ENCODE results near the gene IRF3.

IRF3 gene

DNA sequence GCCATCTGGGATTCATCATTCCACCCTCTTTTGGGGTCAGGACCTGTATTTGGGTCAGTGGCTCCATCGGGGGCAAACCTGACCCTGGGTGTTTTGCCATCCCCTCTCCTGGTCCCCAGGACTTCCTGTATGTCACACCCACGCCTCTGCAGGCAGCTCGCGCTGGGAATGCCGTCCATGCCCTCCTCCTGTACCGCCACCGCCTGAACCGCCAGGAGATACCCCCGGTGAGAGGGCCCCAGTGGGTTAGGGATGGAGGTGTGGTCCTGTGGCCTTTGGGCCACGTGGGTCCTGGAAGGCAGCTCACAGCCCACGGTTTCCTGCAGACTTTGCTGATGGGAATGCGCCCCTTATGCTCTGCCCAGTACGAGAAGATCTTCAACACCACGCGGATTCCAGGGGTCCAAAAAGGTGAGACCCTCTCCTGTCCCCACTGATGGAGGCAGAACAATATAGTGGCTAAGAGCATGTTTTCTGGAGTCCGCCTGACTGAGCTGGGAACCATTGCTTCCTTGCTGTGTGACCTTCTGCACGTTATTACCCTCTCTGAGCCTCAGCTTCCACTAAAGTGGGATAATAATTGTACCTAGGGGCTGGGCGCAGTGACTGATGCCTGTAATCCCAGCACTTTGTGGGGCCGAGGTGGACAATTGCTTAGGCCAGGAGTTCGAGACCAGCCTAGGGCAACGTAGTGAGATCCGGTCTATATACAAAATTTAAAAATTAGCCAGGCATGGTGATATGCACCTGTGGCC, 39.4 kb upstream of the IRF3 start:
- Histone ChIP-seq H3K27me3 (ENCODE audit: insufficient read depth, low read length, poor library complexity) (no peaks in the 10 kb centered on the region), H3K79me1 (ENCODE audit: low read length) (no peaks in the 10 kb centered on the region), H2BK15ac (replicated peaks; ENCODE audit: low read depth) (no peak overlapping the region), H3K4ac (ENCODE audit: low read depth, low read length) (no peak overlapping the region), H3K23ac (ENCODE audit: low read length) (no peak overlapping the region), H3K27ac (ENCODE audit: low read depth, low read length) (no peak overlapping the region), H3K4me3 (ENCODE audit: low read length) (no peak overlapping the region), H3K79me2 (ENCODE audit: control insufficient read depth, insufficient read depth, low read length) (no peaks in the 10 kb centered on the region), H4K8ac (ENCODE audit: low read depth, low read length) (no peak overlapping the region), H2AK5ac (ENCODE audit: low read length) (no peak overlapping the region), H2BK5ac (ENCODE audit: low read length) (no peak overlapping the region), H3K36me3 (ENCODE audit: control insufficient read depth, insufficient read depth, low read length) (no peaks in the 10 kb centered on the region), H3K4me2 (ENCODE audit: low read length) (no peak overlapping the region), H3K56ac (ENCODE audit: low read length) (no peak overlapping the region), H2BK120ac (ENCODE audit: low read depth, low read length) (no peak overlapping the region), H3K18ac (ENCODE audit: low read length) (no peak overlapping the region), H3K9ac (ENCODE audit: low read length) (no peak overlapping the region), H4K5ac (ENCODE audit: low read length) (no peak overlapping the region), H3K4me1 (ENCODE audit: control insufficient read depth, low read depth, low read length) (no peaks in the 10 kb centered on the region)
- WGBS (ENCODE audit: extremely low coverage, insufficient coverage, low lambda C conversion rate) = no CpG with 5 or more reads among the region's 22 CpGs
- DNase-seq = no peak

DNA sequence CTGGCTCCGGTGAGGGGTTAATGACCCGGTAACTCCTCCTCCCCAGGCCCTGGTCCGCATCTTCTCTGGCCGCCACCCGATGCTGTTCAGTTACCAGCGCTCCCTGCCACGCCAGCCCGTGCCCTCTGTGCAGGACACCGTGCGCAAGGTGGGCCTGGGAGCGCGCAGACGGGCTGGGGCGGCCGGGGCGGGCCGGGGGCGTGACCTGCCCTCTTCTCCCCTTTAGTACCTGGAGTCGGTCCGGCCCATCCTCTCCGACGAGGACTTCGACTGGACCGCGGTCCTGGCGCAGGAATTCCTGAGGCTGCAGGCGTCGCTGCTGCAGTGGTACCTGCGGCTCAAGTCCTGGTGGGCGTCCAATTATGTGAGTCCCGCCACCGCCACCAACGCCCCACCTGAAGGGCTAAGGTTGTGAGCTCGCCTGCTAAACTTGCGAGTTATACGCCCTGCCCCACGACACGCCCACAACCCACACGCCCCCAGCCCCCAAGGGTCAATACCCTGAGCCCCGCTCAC, 35.7 kb upstream of the IRF3 start:
- DNase-seq = no peak
- H4K5ac ChIP-seq (ENCODE audit: low read length) = no peak overlapping the region
- H4K8ac ChIP-seq (ENCODE audit: low read depth, low read length) = no peak overlapping the region
- no peak overlapping the region for H2AK5ac ChIP-seq (ENCODE audit: low read length)
- H3K23ac ChIP-seq (ENCODE audit: low read length) = no peak overlapping the region
- H3K4ac ChIP-seq (ENCODE audit: low read depth, low read length) = no peak overlapping the region
- no peak overlapping the region for H3K56ac ChIP-seq (ENCODE audit: low read length)
- no peak overlapping the region for H2BK15ac ChIP-seq (replicated peaks; ENCODE audit: low read depth)
- WGBS (ENCODE audit: extremely low coverage, insufficient coverage, low lambda C conversion rate) = 100% methylated on average over 3 of the region's 40 CpGs
- no peaks in the 10 kb centered on the region for H3K27me3 ChIP-seq (ENCODE audit: insufficient read depth, low read length, poor library complexity)
- H3K4me1 ChIP-seq (ENCODE audit: control insufficient read depth, low read depth, low read length) = no peaks in the 10 kb centered on the region
- H3K4me2 ChIP-seq (ENCODE audit: low read length) = no peak overlapping the region
- no peaks in the 10 kb centered on the region for H3K79me2 ChIP-seq (ENCODE audit: control insufficient read depth, insufficient read depth, low read length)
- H3K4me3 ChIP-seq (ENCODE audit: low read length) = no peak overlapping the region
- no peak overlapping the region for H3K9ac ChIP-seq (ENCODE audit: low read length)
- H3K36me3 ChIP-seq (ENCODE audit: control insufficient read depth, insufficient read depth, low read length) = no peaks in the 10 kb centered on the region
- H3K79me1 ChIP-seq (ENCODE audit: low read length) = no peaks in the 10 kb centered on the region
- H2BK120ac ChIP-seq (ENCODE audit: low read depth, low read length) = no peak overlapping the region
- H3K27ac ChIP-seq (ENCODE audit: low read depth, low read length) = no peak overlapping the region
- H3K18ac ChIP-seq (ENCODE audit: low read length) = no peak overlapping the region
- H2BK5ac ChIP-seq (ENCODE audit: low read length) = no peak overlapping the region

DNA sequence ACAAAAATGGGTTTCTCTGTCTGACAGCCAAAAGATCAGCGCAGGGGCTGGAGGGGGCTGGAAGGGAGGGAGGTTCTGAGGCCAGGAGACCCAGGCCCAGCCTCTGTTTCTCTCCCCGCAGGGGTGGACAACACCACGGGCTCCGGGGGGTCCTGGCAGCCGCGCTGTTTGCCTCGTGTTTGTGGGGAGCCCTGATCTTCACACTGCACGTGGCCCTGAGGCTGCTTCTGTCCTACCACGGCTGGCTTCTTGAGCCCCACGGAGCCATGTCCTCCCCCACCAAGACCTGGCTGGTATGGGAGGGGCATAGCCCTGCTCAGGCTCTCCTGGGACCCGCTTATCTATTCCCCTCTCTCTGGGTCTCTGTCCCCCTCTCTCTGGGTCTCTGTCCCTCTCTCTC, 34.9 kb upstream of the IRF3 start:
- no peak overlapping the region for H3K4me3 ChIP-seq (ENCODE audit: low read length)
- no peak overlapping the region for H4K8ac ChIP-seq (ENCODE audit: low read depth, low read length)
- H4K5ac ChIP-seq (ENCODE audit: low read length) = no peak overlapping the region
- DNase-seq = no peak
- no peaks in the 10 kb centered on the region for H3K79me1 ChIP-seq (ENCODE audit: low read length)
- H3K56ac ChIP-seq (ENCODE audit: low read length) = no peak overlapping the region
- no peak overlapping the region for H2AK5ac ChIP-seq (ENCODE audit: low read length)
- no peaks in the 10 kb centered on the region for H3K27me3 ChIP-seq (ENCODE audit: insufficient read depth, low read length, poor library complexity)
- no peaks in the 10 kb centered on the region for H3K36me3 ChIP-seq (ENCODE audit: control insufficient read depth, insufficient read depth, low read length)
- H3K4ac ChIP-seq (ENCODE audit: low read depth, low read length) = no peak overlapping the region
- no peak overlapping the region for H2BK5ac ChIP-seq (ENCODE audit: low read length)
- H2BK15ac ChIP-seq (replicated peaks; ENCODE audit: low read depth) = no peak overlapping the region
- H3K4me2 ChIP-seq (ENCODE audit: low read length) = no peak overlapping the region
- no peak overlapping the region for H3K27ac ChIP-seq (ENCODE audit: low read depth, low read length)
- WGBS (ENCODE audit: extremely low coverage, insufficient coverage, low lambda C conversion rate) = no CpG with 5 or more reads among the region's 11 CpGs
- H3K4me1 ChIP-seq (ENCODE audit: control insufficient read depth, low read depth, low read length) = no peaks in the 10 kb centered on the region
- H3K9ac ChIP-seq (ENCODE audit: low read length) = no peak overlapping the region
- H3K18ac ChIP-seq (ENCODE audit: low read length) = no peak overlapping the region
- no peaks in the 10 kb centered on the region for H3K79me2 ChIP-seq (ENCODE audit: control insufficient read depth, insufficient read depth, low read length)
- H3K23ac ChIP-seq (ENCODE audit: low read length) = no peak overlapping the region
- no peak overlapping the region for H2BK120ac ChIP-seq (ENCODE audit: low read depth, low read length)

DNA sequence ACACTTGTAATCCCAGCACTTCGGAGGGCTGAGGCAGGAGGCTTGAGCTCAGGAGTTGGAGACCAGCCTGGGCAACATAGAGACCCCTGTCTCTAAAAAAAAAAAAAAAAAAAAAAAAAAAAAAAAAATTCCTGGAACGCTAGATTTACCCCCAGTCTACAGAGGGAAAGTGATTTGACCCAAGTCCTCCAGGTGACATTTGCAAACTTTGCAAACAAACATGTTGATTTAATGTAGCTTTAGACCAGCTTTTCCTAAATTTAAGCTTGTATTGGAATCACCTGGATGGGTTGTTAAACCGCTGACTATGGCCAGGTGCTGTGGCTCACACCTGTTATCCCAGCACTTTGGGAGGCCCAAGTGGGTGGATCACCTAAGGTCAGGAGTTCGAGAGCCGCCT, 33.7 kb upstream of the IRF3 start:
- Histone ChIP-seq H3K4me1 (ENCODE audit: control insufficient read depth, low read depth, low read length) (no peaks in the 10 kb centered on the region), H3K4me2 (ENCODE audit: low read length) (no peak overlapping the region), H2BK15ac (replicated peaks; ENCODE audit: low read depth) (no peak overlapping the region), H3K56ac (ENCODE audit: low read length) (no peak overlapping the region), H4K8ac (ENCODE audit: low read depth, low read length) (no peak overlapping the region), H3K4ac (ENCODE audit: low read depth, low read length) (no peak overlapping the region), H3K79me2 (ENCODE audit: control insufficient read depth, insufficient read depth, low read length) (no peaks in the 10 kb centered on the region), H3K27ac (ENCODE audit: low read depth, low read length) (no peak overlapping the region), H3K23ac (ENCODE audit: low read length) (no peak overlapping the region), H3K9ac (ENCODE audit: low read length) (no peak overlapping the region), H3K79me1 (ENCODE audit: low read length) (no peaks in the 10 kb centered on the region), H3K18ac (ENCODE audit: low read length) (no peak overlapping the region), H4K5ac (ENCODE audit: low read length) (no peak overlapping the region), H3K27me3 (ENCODE audit: insufficient read depth, low read length, poor library complexity) (no peaks in the 10 kb centered on the region), H2BK5ac (ENCODE audit: low read length) (no peak overlapping the region), H3K4me3 (ENCODE audit: low read length) (no peak overlapping the region), H2AK5ac (ENCODE audit: low read length) (no peak overlapping the region), H3K36me3 (ENCODE audit: control insufficient read depth, insufficient read depth, low read length) (no peaks in the 10 kb centered on the region), H2BK120ac (ENCODE audit: low read depth, low read length) (no peak overlapping the region)
- no CpG with 5 or more reads among the region's 5 CpGs for WGBS (ENCODE audit: extremely low coverage, insufficient coverage, low lambda C conversion rate)
- DNase-seq = no peak

DNA sequence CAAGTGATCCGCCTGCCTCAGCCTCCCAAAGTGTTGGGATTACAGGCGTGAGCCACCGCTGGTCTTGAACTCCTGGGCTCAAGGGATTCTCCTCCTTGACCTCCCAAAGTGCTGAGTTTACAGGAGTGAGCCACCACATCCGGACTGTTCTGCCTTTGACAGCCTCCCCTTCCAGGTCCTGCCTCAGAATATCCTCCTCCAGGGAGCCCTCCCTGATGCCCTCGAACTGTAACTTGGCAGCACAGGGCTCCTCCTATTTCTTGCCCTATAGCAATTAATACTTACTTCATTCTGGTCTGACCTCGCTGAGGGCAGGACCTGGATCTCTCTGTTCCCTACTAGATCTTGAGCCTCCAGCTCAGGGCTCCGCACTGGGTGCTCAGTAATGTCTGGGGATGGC, 31.2 kb upstream of the IRF3 start:
- Histone ChIP-seq H3K36me3 (ENCODE audit: control insufficient read depth, insufficient read depth, low read length) (no peaks in the 10 kb centered on the region), H2AK5ac (ENCODE audit: low read length) (no peak overlapping the region), H3K18ac (ENCODE audit: low read length) (no peak overlapping the region), H3K27me3 (ENCODE audit: insufficient read depth, low read length, poor library complexity) (no peaks in the 10 kb centered on the region), H2BK15ac (replicated peaks; ENCODE audit: low read depth) (no peak overlapping the region), H3K4me1 (ENCODE audit: control insufficient read depth, low read depth, low read length) (no peaks in the 10 kb centered on the region), H3K79me1 (ENCODE audit: low read length) (no peaks in the 10 kb centered on the region), H2BK120ac (ENCODE audit: low read depth, low read length) (no peak overlapping the region), H3K4me3 (ENCODE audit: low read length) (no peak overlapping the region), H3K27ac (ENCODE audit: low read depth, low read length) (no peak overlapping the region), H3K4me2 (ENCODE audit: low read length) (no peak overlapping the region), H3K56ac (ENCODE audit: low read length) (no peak overlapping the region), H3K79me2 (ENCODE audit: control insufficient read depth, insufficient read depth, low read length) (no peaks in the 10 kb centered on the region), H3K23ac (ENCODE audit: low read length) (no peak overlapping the region), H2BK5ac (ENCODE audit: low read length) (no peak overlapping the region), H3K4ac (ENCODE audit: low read depth, low read length) (no peak overlapping the region), H4K5ac (ENCODE audit: low read length) (no peak overlapping the region), H4K8ac (ENCODE audit: low read depth, low read length) (no peak overlapping the region), H3K9ac (ENCODE audit: low read length) (no peak overlapping the region)
- WGBS (ENCODE audit: extremely low coverage, insufficient coverage, low lambda C conversion rate) = no CpG with 5 or more reads among the region's 7 CpGs
- no peak for DNase-seq

DNA sequence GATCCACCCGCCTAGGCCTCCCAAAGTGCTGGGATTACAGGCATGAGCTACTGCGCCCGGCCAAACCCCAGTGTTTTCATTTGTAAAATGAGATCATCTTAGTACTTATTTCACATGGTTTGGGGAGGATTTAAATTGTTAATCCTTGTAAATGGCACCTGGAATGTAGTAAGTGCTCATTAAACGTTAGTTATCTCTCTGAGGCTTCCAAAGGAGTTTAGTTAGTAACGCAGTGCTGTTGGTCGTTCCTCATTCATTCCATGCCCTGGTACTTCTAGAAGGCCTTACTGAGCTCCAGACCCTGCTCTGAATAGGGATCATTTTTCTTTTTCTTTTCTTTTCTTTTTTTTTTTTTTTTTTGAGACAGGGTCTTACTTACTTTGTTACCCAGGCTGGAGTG, 30.5 kb upstream of the IRF3 start:
- Histone ChIP-seq H2BK120ac (ENCODE audit: low read depth, low read length) (no peak overlapping the region), H3K4ac (ENCODE audit: low read depth, low read length) (no peak overlapping the region), H4K5ac (ENCODE audit: low read length) (no peak overlapping the region), H4K8ac (ENCODE audit: low read depth, low read length) (no peak overlapping the region), H2BK5ac (ENCODE audit: low read length) (no peak overlapping the region), H3K56ac (ENCODE audit: low read length) (no peak overlapping the region), H3K36me3 (ENCODE audit: control insufficient read depth, insufficient read depth, low read length) (no peaks in the 10 kb centered on the region), H3K18ac (ENCODE audit: low read length) (no peak overlapping the region), H3K4me3 (ENCODE audit: low read length) (no peak overlapping the region), H2BK15ac (replicated peaks; ENCODE audit: low read depth) (no peak overlapping the region), H2AK5ac (ENCODE audit: low read length) (no peak overlapping the region), H3K79me1 (ENCODE audit: low read length) (no peaks in the 10 kb centered on the region), H3K79me2 (ENCODE audit: control insufficient read depth, insufficient read depth, low read length) (no peaks in the 10 kb centered on the region), H3K9ac (ENCODE audit: low read length) (no peak overlapping the region), H3K27me3 (ENCODE audit: insufficient read depth, low read length, poor library complexity) (no peaks in the 10 kb centered on the region), H3K4me2 (ENCODE audit: low read length) (no peak overlapping the region), H3K27ac (ENCODE audit: low read depth, low read length) (no peak overlapping the region), H3K4me1 (ENCODE audit: control insufficient read depth, low read depth, low read length) (peaks cover 2% of the 10 kb centered on the region), H3K23ac (ENCODE audit: low read length) (no peak overlapping the region)
- DNase-seq = no peak
- no CpG with 5 or more reads among the region's 6 CpGs for WGBS (ENCODE audit: extremely low coverage, insufficient coverage, low lambda C conversion rate)
